ENCODE measurements around the gene LAMP2.

LAMP2 gene

GRCh38 chrX:120402369-120402768, 66.7 kb downstream of the LAMP2 start:
- Histone ChIP-seq H3K4me1 (ENCODE audit: insufficient read depth, low read length) (no peaks in the 10 kb centered on the region), H3K9me3 (ENCODE audit: low read length) (no peaks in the 10 kb centered on the region), H3K27me3 (ENCODE audit: control insufficient read depth in 1 of 2, insufficient read depth in 2 of 2, low read length in 2 of 2) (no peaks in the 10 kb centered on the region), H3K4me3 (ENCODE audit: low read depth in 1 of 2, low read length in 2 of 2) (no peak overlapping the region), H3K36me3 (ENCODE audit: insufficient read depth, low read length) (no peaks in the 10 kb centered on the region), H3K27ac (ENCODE audit: low read depth, low read length) (no peak overlapping the region), H3K9ac (ENCODE audit: low read length) (no peak overlapping the region)

- Histone ChIP-seq H3K9ac (ENCODE audit: low read length) (no peak overlapping the region), H3K4me1 (ENCODE audit: insufficient read depth, low read length) (no peaks in the 10 kb centered on the region), H3K27ac (ENCODE audit: low read depth, low read length) (no peak overlapping the region), H3K36me3 (ENCODE audit: insufficient read depth, low read length) (no peaks in the 10 kb centered on the region), H3K4me3 (ENCODE audit: low read depth in 1 of 2, low read length in 2 of 2) (no peak overlapping the region), H3K9me3 (ENCODE audit: low read length) (no peaks in the 10 kb centered on the region), H3K27me3 (ENCODE audit: control insufficient read depth in 1 of 2, insufficient read depth in 2 of 2, low read length in 2 of 2) (no peaks in the 10 kb centered on the region)
Observed at GRCh38 chrX:120401301-120401700, 67.8 kb downstream of the LAMP2 start.

GRCh38 chrX:120380699-120381098, 88.4 kb downstream of the LAMP2 start:
- Histone ChIP-seq H3K9me3 (ENCODE audit: low read length) (no peaks in the 10 kb centered on the region), H3K9ac (ENCODE audit: low read length) (no peak overlapping the region), H3K27me3 (ENCODE audit: control insufficient read depth in 1 of 2, insufficient read depth in 2 of 2, low read length in 2 of 2) (peaks cover 0 to 4% of the 10 kb centered on the region in 2 donors), H3K4me1 (ENCODE audit: insufficient read depth, low read length) (no peaks in the 10 kb centered on the region), H3K36me3 (ENCODE audit: insufficient read depth, low read length) (no peaks in the 10 kb centered on the region), H3K4me3 (ENCODE audit: low read depth in 1 of 2, low read length in 2 of 2) (no peak overlapping the region), H3K27ac (ENCODE audit: low read depth, low read length) (no peak overlapping the region)

- H3K27me3 ChIP-seq (ENCODE audit: control insufficient read depth in 1 of 2, insufficient read depth in 2 of 2, low read length in 2 of 2) = peaks cover 0 to 4% of the 10 kb centered on the region in 2 donors
- H3K9me3 ChIP-seq (ENCODE audit: low read length) = no peaks in the 10 kb centered on the region
- no peaks in the 10 kb centered on the region for H3K4me1 ChIP-seq (ENCODE audit: insufficient read depth, low read length)
- no peaks in the 10 kb centered on the region for H3K36me3 ChIP-seq (ENCODE audit: insufficient read depth, low read length)
- H3K4me3 ChIP-seq (ENCODE audit: low read depth in 1 of 2, low read length in 2 of 2) = no peak overlapping the region
- no peak overlapping the region for H3K9ac ChIP-seq (ENCODE audit: low read length)
- H3K27ac ChIP-seq (ENCODE audit: low read depth, low read length) = no peak overlapping the region
Observed at GRCh38 chrX:120379937-120380681, 89.0 kb downstream of the LAMP2 start.

GRCh38 chrX:120378570-120378969, 90.5 kb downstream of the LAMP2 start:
- Histone ChIP-seq H3K4me1 (ENCODE audit: insufficient read depth, low read length) (no peaks in the 10 kb centered on the region), H3K9ac (ENCODE audit: low read length) (no peak overlapping the region), H3K4me3 (ENCODE audit: low read depth in 1 of 2, low read length in 2 of 2) (no peak overlapping the region), H3K36me3 (ENCODE audit: insufficient read depth, low read length) (no peaks in the 10 kb centered on the region), H3K9me3 (ENCODE audit: low read length) (no peaks in the 10 kb centered on the region), H3K27ac (ENCODE audit: low read depth, low read length) (no peak overlapping the region), H3K27me3 (ENCODE audit: control insufficient read depth in 1 of 2, insufficient read depth in 2 of 2, low read length in 2 of 2) (peaks cover 0 to 4% of the 10 kb centered on the region in 2 donors)
